ENCODE results near the gene AKT2.

AKT2 gene

GRCh38 chr19:40235238-40236025, 49.7 kb downstream of the AKT2 start:
- no peak for DNase-seq (ENCODE audit: low read depth in 2 of 2)

- DNase-seq (ENCODE audit: low read depth in 2 of 2) = no peak
These were observed 50.5 kb downstream of the AKT2 start for GRCh38 chr19:40234429-40235237.

GRCh38 chr19:40233811-40234389, 51.2 kb downstream of the AKT2 start:
- no peak for DNase-seq (ENCODE audit: low read depth in 2 of 2)

- DNase-seq (ENCODE audit: low read depth in 2 of 2) = no peak
These were observed 52.0 kb downstream of the AKT2 start for GRCh38 chr19:40232949-40233810.

GRCh38 chr19:40232479-40232878, 52.7 kb downstream of the AKT2 start:
- DNase-seq (ENCODE audit: low read depth in 2 of 2) = no peak

GRCh38 chr19:40231544-40232424, 53.4 kb downstream of the AKT2 start:
- no peak for DNase-seq (ENCODE audit: low read depth in 2 of 2)

- DNase-seq (ENCODE audit: low read depth in 2 of 2) = no peak
These were observed 54.1 kb downstream of the AKT2 start for GRCh38 chr19:40231057-40231456.

GRCh38 chr19:40229926-40230417, 55.2 kb downstream of the AKT2 start:
- no peak for DNase-seq (ENCODE audit: low read depth in 2 of 2)

GRCh38 chr19:40229484-40229883, 55.7 kb downstream of the AKT2 start:
- no peak for DNase-seq (ENCODE audit: low read depth in 2 of 2)

GRCh38 chr19:40228863-40229262, 56.3 kb downstream of the AKT2 start:
- no peak for DNase-seq (ENCODE audit: low read depth in 2 of 2)

- DNase-seq (ENCODE audit: low read depth in 2 of 2) = no peak
These were observed 56.8 kb downstream of the AKT2 start for GRCh38 chr19:40228346-40228745.

GRCh38 chr19:40225440-40226305, 59.5 kb downstream of the AKT2 start:
- DNase-seq (ENCODE audit: low read depth in 2 of 2) = no peak

- no peak for DNase-seq (ENCODE audit: low read depth in 2 of 2)
These were observed 60.6 kb downstream of the AKT2 start for GRCh38 chr19:40224342-40225150.

- DNase-seq (ENCODE audit: low read depth in 2 of 2) = no peak
These were observed 61.9 kb downstream of the AKT2 start for GRCh38 chr19:40223135-40223822.

GRCh38 chr19:40221858-40222619, 63.1 kb downstream of the AKT2 start:
- peak; percentile 15 to 39 for DNase-seq (ENCODE audit: low read depth in 2 of 2)

GRCh38 chr19:40220674-40221073, 64.5 kb downstream of the AKT2 start:
- DNase-seq (ENCODE audit: low read depth in 2 of 2) = no peak

GRCh38 chr19:40219721-40220276, 65.3 kb downstream of the AKT2 start:
- no peak for DNase-seq (ENCODE audit: low read depth in 2 of 2)

All from stimulated activated CD8-positive, alpha-beta memory T cell treated with anti-CD3 and anti-CD28 coated beads, Interleukin-2, amount 100 ng/mL, for 1 hour (primary cell).